Measurements from ENCODE around the gene C3orf70. TPM values are rescaled to one million over a fixed set of nuclear protein-coding genes. Genes with fewer than 3 reads are reported as not detected.

C3orf70 gene
- total RNA-seq, 1 donor from 2014 or later, result 0.10 TPM

- H3K36me3 Mint-ChIP-seq (ENCODE audit: low read depth), result no peaks in the 10 kb centered on the region
- no peaks in the 10 kb centered on the region for H3K4me1 Mint-ChIP-seq (ENCODE audit: low read depth)
Observed at GRCh38 chr3:185162634-185163033, 9.8 kb upstream of the C3orf70 start.

DNA sequence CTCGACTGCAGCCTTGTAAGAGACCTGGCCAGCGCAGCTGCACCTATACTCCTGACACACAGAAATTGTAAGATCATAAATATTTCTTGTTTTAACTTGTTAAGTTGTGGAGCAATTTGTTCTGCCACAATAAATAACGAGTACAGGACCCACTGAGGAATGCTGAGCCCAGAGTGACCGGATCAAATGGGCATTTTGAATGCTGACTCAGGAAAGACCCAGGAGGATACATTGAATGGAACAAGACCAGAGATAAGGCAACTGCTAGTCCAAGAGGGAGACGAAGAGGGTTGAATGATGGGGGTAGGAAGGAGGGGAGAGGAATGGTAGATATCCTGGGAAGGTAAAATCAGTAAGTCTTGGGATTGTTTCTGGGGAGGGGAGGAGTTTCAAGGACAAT lies 8.9 kb upstream of the C3orf70 start:
- no peak for DNase-seq (ENCODE audit: low spot score)
- H3K4me1 Mint-ChIP-seq (ENCODE audit: low read depth), result no peaks in the 10 kb centered on the region
- peaks cover 28% of the 10 kb centered on the region for H3K27me3 Mint-ChIP-seq (ENCODE audit: insufficient read depth)
- intact Hi-C loops (cut with micrococcal nuclease), result no loop called here
- no peaks in the 10 kb centered on the region for H3K9me3 Mint-ChIP-seq
- H3K36me3 Mint-ChIP-seq (ENCODE audit: low read depth), result no peaks in the 10 kb centered on the region
- H3K4me3 Mint-ChIP-seq, result no peak overlapping the region
- H3K27ac Mint-ChIP-seq, result no peak overlapping the region

More at GRCh38 chr3:185162634-185163033, 9.8 kb upstream of the C3orf70 start:
- no peak overlapping the region for H3K4me3 Mint-ChIP-seq
- no peak overlapping the region for H3K27ac Mint-ChIP-seq
- H3K9me3 Mint-ChIP-seq, result no peaks in the 10 kb centered on the region
- intact Hi-C loops (cut with micrococcal nuclease), result no loop called here
- H3K27me3 Mint-ChIP-seq (ENCODE audit: insufficient read depth), result peaks cover 20% of the 10 kb centered on the region
- DNase-seq (ENCODE audit: low spot score), result no peak

DNA sequence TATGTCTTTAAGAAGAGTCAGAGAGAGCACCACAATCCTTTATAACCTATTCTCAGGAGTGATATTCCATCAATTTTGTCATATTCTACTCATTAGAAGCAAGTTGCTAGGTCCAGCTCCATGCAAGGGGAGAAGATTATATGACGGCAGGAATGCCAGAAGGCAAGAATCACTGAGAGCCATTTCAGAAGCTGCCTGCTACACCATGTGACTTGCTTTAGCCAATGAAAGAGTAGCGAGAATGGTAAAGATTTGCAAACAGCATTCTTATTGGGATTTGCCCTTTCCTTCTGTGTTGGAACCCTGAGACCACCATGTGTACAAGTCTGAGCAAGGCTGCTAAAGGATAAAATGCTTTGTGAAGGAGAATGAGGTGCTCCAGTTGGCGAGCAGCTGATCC lies 4.5 kb upstream of the C3orf70 start:
- intact Hi-C loops (cut with micrococcal nuclease), result no loop called here
- no peak for DNase-seq (ENCODE audit: low spot score)
- peaks cover 32% of the 10 kb centered on the region for H3K27me3 Mint-ChIP-seq (ENCODE audit: insufficient read depth)
- H3K36me3 Mint-ChIP-seq (ENCODE audit: low read depth), result no peaks in the 10 kb centered on the region
- H3K4me1 Mint-ChIP-seq (ENCODE audit: low read depth), result no peaks in the 10 kb centered on the region
- H3K4me3 Mint-ChIP-seq, result no peak overlapping the region
- H3K9me3 Mint-ChIP-seq, result no peaks in the 10 kb centered on the region
- H3K27ac Mint-ChIP-seq, result no peak overlapping the region

GRCh38 chr3:185155678-185156077 lies 2.8 kb upstream of the C3orf70 start:
- no peak overlapping the region for H3K27ac Mint-ChIP-seq
- intact Hi-C loops (cut with micrococcal nuclease), result no loop called here

DNA sequence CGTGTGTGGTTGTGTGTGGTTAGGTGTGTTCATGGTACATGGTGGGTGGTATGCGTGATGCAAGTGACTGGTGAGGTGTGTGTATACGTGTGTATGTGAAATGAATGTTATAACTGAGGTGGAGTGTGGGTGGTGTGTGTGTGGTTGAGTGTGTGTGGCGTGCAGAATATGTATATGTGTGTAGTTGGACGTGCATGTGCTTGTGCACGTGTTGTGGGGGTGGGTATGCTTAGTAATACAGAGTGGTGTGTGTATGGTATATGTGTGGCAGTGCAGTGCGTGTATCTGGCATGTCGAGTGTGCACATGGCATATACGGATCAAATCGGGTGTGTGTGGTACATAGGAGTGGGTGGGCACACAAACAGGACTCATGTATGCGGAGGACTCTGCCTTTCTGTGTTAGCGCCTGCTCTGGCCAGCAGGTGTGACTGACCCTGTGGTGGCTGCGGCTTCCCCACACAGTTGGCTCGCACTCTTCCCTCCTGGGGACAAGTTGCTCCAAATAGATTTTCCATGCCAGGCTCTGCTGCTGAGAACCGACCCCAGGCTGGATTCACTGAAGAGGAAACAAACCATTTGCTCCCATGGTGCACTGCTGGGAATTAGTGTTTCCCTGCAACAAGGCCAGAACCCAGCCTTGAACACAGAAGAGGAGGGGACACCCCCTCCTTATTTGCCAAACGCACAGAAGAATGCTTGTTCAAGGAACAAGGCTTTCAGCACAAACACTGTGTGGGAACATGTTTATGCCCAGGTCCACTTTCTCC lies 1.2 kb upstream of the C3orf70 start:
- intact Hi-C loops (cut with micrococcal nuclease), result no loop called here
- Mint-ChIP-seq H3K27me3 (ENCODE audit: insufficient read depth) (peaks cover 48% of the 10 kb centered on the region), H3K4me3 (no peak overlapping the region), H3K36me3 (ENCODE audit: low read depth) (no peaks in the 10 kb centered on the region), H3K9me3 (no peaks in the 10 kb centered on the region), H3K4me1 (ENCODE audit: low read depth) (no peaks in the 10 kb centered on the region), H3K27ac (no peak overlapping the region)
- no peak for DNase-seq (ENCODE audit: low spot score)

More at GRCh38 chr3:185155678-185156077, 2.8 kb upstream of the C3orf70 start:
- peaks cover 38% of the 10 kb centered on the region for H3K27me3 Mint-ChIP-seq (ENCODE audit: insufficient read depth)
- H3K4me3 Mint-ChIP-seq, result no peak overlapping the region
- H3K36me3 Mint-ChIP-seq (ENCODE audit: low read depth), result no peaks in the 10 kb centered on the region
- no peaks in the 10 kb centered on the region for H3K4me1 Mint-ChIP-seq (ENCODE audit: low read depth)
- DNase-seq (ENCODE audit: low spot score), result no peak
- H3K9me3 Mint-ChIP-seq, result no peaks in the 10 kb centered on the region

- Mint-ChIP-seq H3K4me3 (peak overlapping the region; percentile 81), H3K27me3 (ENCODE audit: insufficient read depth) (peaks cover 45% of the 10 kb centered on the region), H3K36me3 (ENCODE audit: low read depth) (no peaks in the 10 kb centered on the region), H3K4me1 (ENCODE audit: low read depth) (no peaks in the 10 kb centered on the region), H3K9me3 (no peaks in the 10 kb centered on the region), H3K27ac (peak overlapping the region; percentile 53)
- intact Hi-C loops (cut with micrococcal nuclease), result no loop called here
- DNase-seq (ENCODE audit: low spot score), result no peak
Observed at GRCh38 chr3:185153171-185153771, 411 bp upstream of the C3orf70 start.

GRCh38 chr3:185151964-185152409 lies 873 bp downstream of the C3orf70 start:
- intact Hi-C loops (cut with micrococcal nuclease), result no loop called here
- H3K36me3 Mint-ChIP-seq (ENCODE audit: low read depth), result no peaks in the 10 kb centered on the region
- H3K27ac Mint-ChIP-seq, result no peak overlapping the region
- no peaks in the 10 kb centered on the region for H3K4me1 Mint-ChIP-seq (ENCODE audit: low read depth)
- H3K27me3 Mint-ChIP-seq (ENCODE audit: insufficient read depth), result peaks cover 38% of the 10 kb centered on the region
- H3K4me3 Mint-ChIP-seq, result peak overlapping the region; percentile 75
- no peak for DNase-seq (ENCODE audit: low spot score)
- no peaks in the 10 kb centered on the region for H3K9me3 Mint-ChIP-seq

GRCh38 chr3:185151101-185151963 lies 1.5 kb downstream of the C3orf70 start:
- Mint-ChIP-seq H3K4me3 (no peak overlapping the region), H3K9me3 (no peaks in the 10 kb centered on the region), H3K4me1 (ENCODE audit: low read depth) (no peaks in the 10 kb centered on the region), H3K27me3 (ENCODE audit: insufficient read depth) (peaks cover 33% of the 10 kb centered on the region), H3K36me3 (ENCODE audit: low read depth) (no peaks in the 10 kb centered on the region), H3K27ac (no peak overlapping the region)
- no peak for DNase-seq (ENCODE audit: low spot score)
- intact Hi-C loops (cut with micrococcal nuclease), result no loop called here

- no peaks in the 10 kb centered on the region for H3K9me3 Mint-ChIP-seq
- H3K4me3 Mint-ChIP-seq, result no peak overlapping the region
- intact Hi-C loops (cut with micrococcal nuclease), result no loop called here
- no peak for DNase-seq (ENCODE audit: low spot score)
- no peaks in the 10 kb centered on the region for H3K4me1 Mint-ChIP-seq (ENCODE audit: low read depth)
- no peaks in the 10 kb centered on the region for H3K36me3 Mint-ChIP-seq (ENCODE audit: low read depth)
- no peak overlapping the region for H3K27ac Mint-ChIP-seq
- peaks cover 33% of the 10 kb centered on the region for H3K27me3 Mint-ChIP-seq (ENCODE audit: insufficient read depth)
Observed at GRCh38 chr3:185150561-185150960, 2.3 kb downstream of the C3orf70 start.

- Mint-ChIP-seq H3K4me1 (ENCODE audit: low read depth) (no peaks in the 10 kb centered on the region), H3K4me3 (no peak overlapping the region), H3K36me3 (ENCODE audit: low read depth) (no peaks in the 10 kb centered on the region), H3K9me3 (no peaks in the 10 kb centered on the region), H3K27me3 (ENCODE audit: insufficient read depth) (peaks cover 33% of the 10 kb centered on the region), H3K27ac (no peak overlapping the region)
- intact Hi-C loops (cut with micrococcal nuclease), result no loop called here
- no peak for DNase-seq (ENCODE audit: low spot score)
Observed at GRCh38 chr3:185149591-185149990, 3.3 kb downstream of the C3orf70 start.

- peaks cover 17% of the 10 kb centered on the region for H3K27me3 Mint-ChIP-seq (ENCODE audit: insufficient read depth)
- intact Hi-C loops (cut with micrococcal nuclease), result no loop called here
- H3K9me3 Mint-ChIP-seq, result no peaks in the 10 kb centered on the region
Observed at GRCh38 chr3:185145511-185145910, 7.3 kb downstream of the C3orf70 start.

DNA sequence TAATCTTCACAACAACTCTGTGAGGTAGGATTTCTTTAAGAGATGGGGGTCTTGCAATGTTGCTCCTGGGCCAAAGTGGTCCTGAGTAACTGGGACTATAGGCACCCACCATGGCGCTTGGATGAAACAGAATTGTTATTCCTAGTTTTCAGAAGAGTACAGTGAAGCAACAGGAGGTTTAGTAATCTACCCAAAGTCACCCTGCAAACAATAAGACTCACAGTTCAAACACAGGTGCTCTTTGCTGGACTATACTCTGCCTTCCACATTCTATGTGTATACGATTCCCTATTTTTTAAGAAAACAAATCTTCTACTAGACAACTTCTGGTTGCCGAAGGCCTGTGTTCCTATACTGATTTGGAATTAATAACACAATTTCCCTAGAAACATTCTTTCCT lies 8.1 kb downstream of the C3orf70 start:
- no peaks in the 10 kb centered on the region for H3K4me1 Mint-ChIP-seq (ENCODE audit: low read depth)
- no peak overlapping the region for H3K27ac Mint-ChIP-seq
- intact Hi-C loops (cut with micrococcal nuclease), result no loop called here
- DNase-seq (ENCODE audit: low spot score), result no peak
- no peaks in the 10 kb centered on the region for H3K9me3 Mint-ChIP-seq
- no peaks in the 10 kb centered on the region for H3K36me3 Mint-ChIP-seq (ENCODE audit: low read depth)
- no peak overlapping the region for H3K4me3 Mint-ChIP-seq
- H3K27me3 Mint-ChIP-seq (ENCODE audit: insufficient read depth), result peaks cover 12% of the 10 kb centered on the region

More at GRCh38 chr3:185145511-185145910, 7.3 kb downstream of the C3orf70 start:
- H3K36me3 Mint-ChIP-seq (ENCODE audit: low read depth), result no peaks in the 10 kb centered on the region
- no peaks in the 10 kb centered on the region for H3K4me1 Mint-ChIP-seq (ENCODE audit: low read depth)
- H3K27ac Mint-ChIP-seq, result no peak overlapping the region
- no peak overlapping the region for H3K4me3 Mint-ChIP-seq
- DNase-seq (ENCODE audit: low spot score), result no peak

DNA sequence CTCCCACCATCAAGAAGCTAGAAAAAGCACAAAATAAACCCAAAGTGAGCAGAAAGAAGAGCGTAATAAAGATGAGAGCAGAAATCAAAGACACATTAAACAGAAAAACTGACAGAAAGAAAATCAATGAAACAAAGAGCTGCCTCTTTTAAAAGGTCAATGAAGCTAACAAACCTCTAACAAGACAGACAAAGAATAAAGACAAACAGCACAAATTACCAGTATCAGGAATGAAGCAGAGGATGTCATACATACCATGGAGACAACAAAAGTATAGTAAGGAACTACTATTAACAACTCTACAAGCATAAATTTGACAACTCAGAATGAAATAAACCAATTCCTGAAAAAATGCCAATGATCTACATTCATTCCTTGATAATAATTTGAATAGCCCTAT lies 15.0 kb downstream of the C3orf70 start:
- peaks cover 10% of the 10 kb centered on the region for H3K27me3 Mint-ChIP-seq (ENCODE audit: insufficient read depth)
- no peaks in the 10 kb centered on the region for H3K9me3 Mint-ChIP-seq
- no peak for DNase-seq (ENCODE audit: low spot score)
- no peaks in the 10 kb centered on the region for H3K4me1 Mint-ChIP-seq (ENCODE audit: low read depth)
- intact Hi-C loops (cut with micrococcal nuclease), result no loop called here
- no peak overlapping the region for H3K27ac Mint-ChIP-seq
- H3K36me3 Mint-ChIP-seq (ENCODE audit: low read depth), result no peaks in the 10 kb centered on the region
- no peak overlapping the region for H3K4me3 Mint-ChIP-seq
